ENCODE data around the gene NLRP10.

DNA sequence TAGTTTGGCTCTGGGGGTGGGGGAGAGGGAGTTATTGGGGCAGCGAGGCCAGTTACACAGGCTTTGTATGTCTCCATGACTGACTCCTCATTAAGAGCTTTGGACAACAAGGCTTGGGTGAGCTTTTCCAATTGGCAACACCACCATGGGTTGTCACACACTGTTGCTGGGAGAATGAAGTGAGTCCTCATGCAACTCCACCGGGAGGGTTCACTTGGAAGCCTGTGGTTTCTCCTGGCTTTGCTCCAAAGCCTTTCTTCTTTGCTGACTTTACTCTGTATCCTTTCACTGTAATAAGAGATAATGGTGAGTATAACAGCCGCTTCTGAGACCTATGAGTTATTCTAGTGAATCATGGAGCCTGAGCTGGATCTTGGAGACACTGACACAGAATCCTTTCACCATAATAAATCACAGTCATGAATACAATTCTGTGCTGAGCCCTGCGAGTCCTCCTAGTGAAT lies 46.8 kb upstream of the NLRP10 start:
- TF ChIP-seq, protein P1, sequence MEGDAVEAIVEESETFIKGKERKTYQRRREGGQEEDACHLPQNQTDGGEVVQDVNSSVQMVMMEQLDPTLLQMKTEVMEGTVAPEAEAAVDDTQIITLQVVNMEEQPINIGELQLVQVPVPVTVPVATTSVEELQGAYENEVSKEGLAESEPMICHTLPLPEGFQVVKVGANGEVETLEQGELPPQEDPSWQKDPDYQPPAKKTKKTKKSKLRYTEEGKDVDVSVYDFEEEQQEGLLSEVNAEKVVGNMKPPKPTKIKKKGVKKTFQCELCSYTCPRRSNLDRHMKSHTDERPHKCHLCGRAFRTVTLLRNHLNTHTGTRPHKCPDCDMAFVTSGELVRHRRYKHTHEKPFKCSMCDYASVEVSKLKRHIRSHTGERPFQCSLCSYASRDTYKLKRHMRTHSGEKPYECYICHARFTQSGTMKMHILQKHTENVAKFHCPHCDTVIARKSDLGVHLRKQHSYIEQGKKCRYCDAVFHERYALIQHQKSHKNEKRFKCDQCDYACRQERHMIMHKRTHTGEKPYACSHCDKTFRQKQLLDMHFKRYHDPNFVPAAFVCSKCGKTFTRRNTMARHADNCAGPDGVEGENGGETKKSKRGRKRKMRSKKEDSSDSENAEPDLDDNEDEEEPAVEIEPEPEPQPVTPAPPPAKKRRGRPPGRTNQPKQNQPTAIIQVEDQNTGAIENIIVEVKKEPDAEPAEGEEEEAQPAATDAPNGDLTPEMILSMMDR (IDR thresholded peaks at IDR 0.05) = no peak
- TF ChIP-seq ELF1 (IDR thresholded peaks at IDR 0.05) = no peak
- no peak for TF ChIP-seq TAF1 (IDR thresholded peaks at IDR 0.05; ENCODE audit: borderline replicate concordance, low read depth, low read length)

Measured in SK-N-SH (cell line).